ENCODE measurements around the gene FAM98C.

Gene FAM98C

GRCh38 chr19:38378866-38379265 is 24.0 kb upstream of the FAM98C start:
- DNase-seq: no peak

- no peak for DNase-seq
Observed at GRCh38 chr19:38381138-38381537, 21.8 kb upstream of the FAM98C start.

GRCh38 chr19:38383184-38383583 is 19.7 kb upstream of the FAM98C start:
- DNase-seq: no peak

- DNase-seq: no peak
Observed at GRCh38 chr19:38383743-38384142, 19.1 kb upstream of the FAM98C start.

- DNase-seq: peak; percentile 45
Observed at GRCh38 chr19:38384209-38385027, 18.5 kb upstream of the FAM98C start.

- DNase-seq: no peak
Observed at GRCh38 chr19:38385057-38385803, 17.7 kb upstream of the FAM98C start.

GRCh38 chr19:38385804-38386257 is 17.1 kb upstream of the FAM98C start:
- peak; percentile 64 for DNase-seq

GRCh38 chr19:38386300-38386970 is 16.5 kb upstream of the FAM98C start:
- DNase-seq: no peak

- peak; percentile 57 for DNase-seq
Observed at GRCh38 chr19:38386971-38387549, 15.8 kb upstream of the FAM98C start.

GRCh38 chr19:38387550-38388348 is 15.1 kb upstream of the FAM98C start, which contains the start of gene GGN:
TSS of gene GGN (minus strand) at chr19:38388034. CDS start at chr19:38387261, 773 bp downstream.
- peak; percentile 86 for DNase-seq

GRCh38 chr19:38388349-38389100 is 14.4 kb upstream of the FAM98C start, which contains the start of gene SPRED3:
TSS of gene SPRED3 (plus strand) at chr19:38388697. CDS start at chr19:38390303, 1,606 bp downstream.
- no peak for DNase-seq

- DNase-seq: no peak
Observed at GRCh38 chr19:38389101-38389925, 13.6 kb upstream of the FAM98C start.

- DNase-seq: no peak
Observed at GRCh38 chr19:38389957-38390924, 12.7 kb upstream of the FAM98C start.

- no peak for DNase-seq
Observed at GRCh38 chr19:38391911-38392464, 10.9 kb upstream of the FAM98C start.

- peak; percentile 65 for DNase-seq
Observed at GRCh38 chr19:38392707-38393308, 10.1 kb upstream of the FAM98C start.

GRCh38 chr19:38394488-38394887 is 8.4 kb upstream of the FAM98C start:
- peak; percentile 75 for DNase-seq

- DNase-seq: peak; percentile 32
Observed at GRCh38 chr19:38395381-38396114, 7.3 kb upstream of the FAM98C start.

All from hematopoietic multipotent progenitor cell treated with erythropoietin and hydrocortisone succinate and interleukin-3 and kit ligand, for 6 days (in vitro differentiated cells).